SK-N-SH (cell line): ENCODE results near the gene FAM200A.

Source experiments
- CTCF ChIP-seq: fragments of 200-600 bp; sonication (generic); IDR thresholded peaks from 2 replicates; pipeline ENCODE4 v1.6.1; 2017; ENCODE audit warnings: antibody characterized with exemption, mild to moderate bottlenecking, moderate library complexity
- EP300 ChIP-seq, 2 experiments: IDR thresholded peaks; 2 replicates each; pipeline versions ENCODE4 v1.4.0 to v1.6.1; 2012; ENCODE audit warnings: borderline replicate concordance in 1 of 2, low read depth in 1 of 2, low read length in 1 of 2
- EZH2phosphoT487 ChIP-seq: fragments of 200-600 bp; sonication (generic); IDR thresholded peaks from 2 replicates; pipeline ENCODE4 v1.6.1; 2017; ENCODE audit warnings: low read depth, mixed run types, mild to moderate bottlenecking, antibody characterized with exemption, moderate library complexity, borderline replicate concordance
- FOXJ3 ChIP-seq: sonication (generic); formaldehyde crosslinking; IDR thresholded peaks from 2 replicates; pipeline ENCODE4 v1.5.1; 2020; ENCODE audit warnings: mild to moderate bottlenecking, missing genetic modification reagents
- GABPA ChIP-seq: IDR thresholded peaks from 2 replicates; pipeline ENCODE4 v1.4.0; 2012; ENCODE audit warnings: low read depth, mild to moderate bottlenecking
- GATA2 ChIP-seq: sonication (generic); formaldehyde crosslinking; IDR thresholded peaks from 2 replicates; pipeline ENCODE4 v1.5.0; 2020; ENCODE audit warnings: mild to moderate bottlenecking, missing genetic modification reagents
- MEF2A ChIP-seq: IDR thresholded peaks from 2 replicates; pipeline ENCODE4 v1.4.0; 2012; ENCODE audit warnings: low read depth, borderline replicate concordance
- MXI1 ChIP-seq: IDR thresholded peaks from 2 replicates; pipeline ENCODE4 v1.6.1; 2012; ENCODE audit warnings: mild to moderate bottlenecking, low read depth, low read length, improper control_type of control experiment
- RCOR1 ChIP-seq: fragments of 150-350 bp; IDR thresholded peaks from 2 replicates; pipeline ENCODE4 v1.6.1; 2017; ENCODE audit warnings: antibody characterized with exemption, low read length
- REST ChIP-seq: IDR thresholded peaks from 2 replicates; pipeline ENCODE4 v1.6.1; 2012; ENCODE audit warnings: mild to moderate bottlenecking, low read depth, low read length, moderate library complexity
- TCF12 ChIP-seq: IDR thresholded peaks from 2 replicates; pipeline ENCODE4 v1.4.0; 2012
- TF ChIP-seq, protein P1 (sequence below): IDR thresholded peaks from 2 replicates; pipeline ENCODE4 v1.4.0; 2012; ENCODE audit warnings: low read depth

DNA sequence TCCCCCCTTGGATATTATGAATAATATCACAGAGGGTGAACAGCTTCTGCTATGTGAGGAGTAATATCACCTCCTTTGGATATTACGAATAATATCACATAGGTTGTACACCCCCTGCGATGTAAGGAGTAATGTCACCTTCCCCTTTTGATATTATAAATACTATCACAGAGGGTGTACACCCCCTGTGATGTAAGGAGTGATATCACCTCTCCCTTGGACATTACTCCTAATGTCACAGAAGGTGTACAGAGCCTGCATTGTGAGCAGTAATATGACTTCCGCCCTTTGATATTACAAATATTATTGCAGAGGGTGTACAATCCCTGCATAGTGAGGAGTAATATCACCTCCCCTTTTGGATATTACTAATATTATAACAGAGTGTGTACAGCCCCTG is 37.0 kb upstream of the FAM200A start:
- no peak for TF ChIP-seq MEF2A
- TF ChIP-seq MXI1: no peak
- TF ChIP-seq REST: no peak
- TF ChIP-seq EP300 (IDR thresholded peaks at IDR 0.05; ENCODE audit: borderline replicate concordance in 1 of 2, low read depth in 1 of 2, low read length in 1 of 2): no peak
- TF ChIP-seq CTCF: no peak
- TF ChIP-seq GABPA: no peak
- no peak for TF ChIP-seq RCOR1
- TF ChIP-seq FOXJ3: no peak
- no peak for TF ChIP-seq GATA2 (CRISPR knock-in tag)
- TF ChIP-seq TCF12: no peak
- TF ChIP-seq, protein P1, sequence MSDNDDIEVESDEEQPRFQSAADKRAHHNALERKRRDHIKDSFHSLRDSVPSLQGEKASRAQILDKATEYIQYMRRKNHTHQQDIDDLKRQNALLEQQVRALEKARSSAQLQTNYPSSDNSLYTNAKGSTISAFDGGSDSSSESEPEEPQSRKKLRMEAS: no peak
- TF ChIP-seq EZH2phosphoT487: no peak
